ENCODE data around the gene NAPG. TPM values are rescaled to one million over a fixed set of nuclear protein-coding genes. Genes with fewer than 3 reads are reported as not detected.
"Not testable (repeated sequence)": the region's sequence is repeated elsewhere in the genome, so short reads cannot be mapped to it uniquely, and the experiment has no call there.

The NAPG gene
- total RNA-seq, 1 experiment from 2014 or later: 38.3 TPM

DNA sequence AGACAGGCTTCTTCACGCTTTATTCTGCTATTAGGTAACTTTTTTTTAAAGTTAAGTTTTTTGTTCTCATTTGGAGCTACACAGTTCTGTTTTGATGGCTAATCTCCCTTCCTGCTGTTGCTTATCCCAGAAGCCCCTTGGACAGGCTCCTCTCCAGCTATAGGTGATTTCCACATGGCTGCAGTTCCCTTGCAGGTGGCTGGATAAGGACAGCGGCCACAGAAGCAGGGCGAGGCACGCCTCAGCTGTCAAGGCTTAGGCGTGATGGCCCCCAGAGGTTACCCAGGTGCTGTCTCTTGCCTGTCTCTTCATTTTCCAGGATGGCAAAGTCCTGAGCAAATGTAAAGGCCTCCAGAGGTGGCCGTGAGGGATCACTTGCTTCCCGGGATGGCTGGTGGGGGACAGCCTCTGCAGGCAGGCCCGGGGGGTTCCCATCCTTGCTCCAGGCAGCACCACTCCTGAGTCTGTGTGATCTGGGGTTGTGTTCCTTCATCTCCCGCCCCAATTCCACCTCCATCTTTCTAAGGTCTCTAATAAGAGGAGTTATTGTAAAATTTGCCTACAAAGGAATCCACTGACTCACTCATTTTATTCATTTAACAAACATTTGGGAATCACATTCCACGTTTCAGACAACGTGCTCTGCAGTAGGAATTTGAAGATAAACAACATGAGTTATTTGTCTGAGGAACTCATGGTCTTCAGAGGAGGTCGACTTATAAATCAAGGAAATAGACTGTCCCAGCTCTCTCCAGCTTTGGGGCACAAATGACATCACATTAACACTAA is 53.4 kb downstream of the NAPG start:
- no peak for DNase-seq (ENCODE audit: low read depth)

DNA sequence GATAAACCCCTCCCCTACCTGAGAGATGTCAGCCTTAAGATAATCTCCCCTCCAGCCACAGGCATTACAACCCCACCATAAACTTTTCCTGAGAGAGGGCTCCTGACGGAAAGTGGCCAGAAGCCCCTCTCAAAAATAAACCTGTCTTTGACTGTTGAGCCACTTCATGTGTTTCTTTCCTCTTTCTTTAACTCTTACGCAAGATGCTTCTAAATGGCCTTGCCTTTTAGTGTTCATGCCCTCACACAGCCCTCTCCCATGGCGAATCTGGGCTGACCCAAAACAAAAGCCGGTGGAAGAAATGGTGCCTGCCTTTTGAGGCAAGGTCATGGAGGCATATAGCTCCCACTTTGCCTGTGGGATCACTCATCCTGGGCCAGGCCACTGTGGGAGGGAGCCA is 54.4 kb downstream of the NAPG start:
- DNase-seq (ENCODE audit: low read depth): no peak

DNA sequence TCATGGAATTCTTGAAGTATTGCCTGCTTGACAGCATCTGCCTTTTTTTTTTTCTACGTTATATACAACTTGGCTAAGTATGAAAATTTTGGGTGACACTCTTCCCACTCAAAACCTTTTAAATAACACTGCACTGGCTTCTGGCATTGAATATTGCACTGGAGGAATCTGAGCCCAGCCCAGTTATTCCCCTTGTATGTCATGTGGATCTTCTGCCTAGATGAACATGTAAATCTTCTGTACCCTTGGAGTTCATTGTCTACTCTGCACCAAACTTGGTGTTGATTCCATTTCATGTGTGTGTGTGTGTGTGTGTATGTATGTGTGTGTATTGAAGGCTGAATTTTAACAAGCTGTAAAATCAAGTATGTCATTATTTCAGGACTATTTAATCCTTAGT is 59.4 kb downstream of the NAPG start:
- DNase-seq (ENCODE audit: low read depth): no peak

DNA sequence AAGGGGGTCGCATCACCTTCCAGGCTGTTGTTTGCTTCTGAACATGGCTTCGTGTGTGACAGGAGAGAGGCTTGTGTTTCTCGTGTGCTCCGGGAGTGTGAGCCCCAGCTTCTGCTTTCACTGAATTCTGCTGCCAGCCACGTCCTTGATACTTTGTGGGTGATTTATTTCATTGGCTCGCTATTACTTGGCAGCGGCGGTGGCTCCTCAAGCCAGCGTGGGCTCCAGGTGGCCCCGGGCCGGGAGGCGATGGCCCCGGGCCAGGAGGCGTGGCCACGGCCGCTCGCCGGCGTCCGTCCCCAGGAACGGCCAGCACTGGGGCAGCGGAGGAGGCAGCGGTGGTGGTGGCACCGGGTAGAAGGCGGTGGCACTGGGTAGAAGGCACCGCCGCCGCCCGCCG is 63.1 kb downstream of the NAPG start:
- no peak for DNase-seq (ENCODE audit: low read depth)

DNA sequence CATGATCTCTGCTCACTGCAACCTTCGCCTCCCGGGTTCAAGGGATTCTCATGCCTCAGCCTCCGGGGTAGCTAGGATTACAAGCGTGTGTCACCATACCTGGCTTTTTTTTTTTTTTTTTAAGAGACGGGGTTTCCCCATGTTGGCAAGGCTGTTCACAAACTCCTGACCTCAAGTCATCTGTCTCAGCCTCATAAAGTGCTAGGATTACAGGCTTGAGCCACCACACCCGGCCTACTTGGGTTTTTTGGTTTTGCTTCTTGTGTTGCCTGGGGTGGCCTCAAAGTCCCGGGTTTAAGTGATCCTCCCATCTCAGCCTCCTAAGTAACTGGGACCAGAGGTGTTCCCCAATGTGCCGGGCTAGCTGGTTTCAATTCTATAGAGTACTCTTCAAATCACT is 64.6 kb downstream of the NAPG start:
- no peak for DNase-seq (ENCODE audit: low read depth)

DNA sequence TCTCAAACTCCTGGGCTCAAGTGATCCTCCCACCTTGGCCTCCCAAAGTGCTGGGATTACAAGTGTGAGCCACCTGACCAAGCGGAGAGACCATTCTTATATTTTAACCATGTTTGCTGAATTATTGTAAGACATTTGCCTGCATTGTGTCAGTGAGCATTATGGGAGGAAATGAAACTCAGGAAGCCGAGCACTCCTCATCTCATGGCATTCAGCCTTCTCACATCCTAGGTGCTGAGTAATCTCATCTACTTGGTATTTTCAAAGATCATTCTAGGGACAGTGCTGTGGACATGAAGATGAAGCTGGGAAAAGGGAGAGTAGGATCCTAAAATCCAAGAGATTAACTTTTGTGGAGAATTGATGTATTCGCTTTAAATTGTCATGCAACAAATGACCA is 66.1 kb downstream of the NAPG start:
- no peak for DNase-seq (ENCODE audit: low read depth)

DNA sequence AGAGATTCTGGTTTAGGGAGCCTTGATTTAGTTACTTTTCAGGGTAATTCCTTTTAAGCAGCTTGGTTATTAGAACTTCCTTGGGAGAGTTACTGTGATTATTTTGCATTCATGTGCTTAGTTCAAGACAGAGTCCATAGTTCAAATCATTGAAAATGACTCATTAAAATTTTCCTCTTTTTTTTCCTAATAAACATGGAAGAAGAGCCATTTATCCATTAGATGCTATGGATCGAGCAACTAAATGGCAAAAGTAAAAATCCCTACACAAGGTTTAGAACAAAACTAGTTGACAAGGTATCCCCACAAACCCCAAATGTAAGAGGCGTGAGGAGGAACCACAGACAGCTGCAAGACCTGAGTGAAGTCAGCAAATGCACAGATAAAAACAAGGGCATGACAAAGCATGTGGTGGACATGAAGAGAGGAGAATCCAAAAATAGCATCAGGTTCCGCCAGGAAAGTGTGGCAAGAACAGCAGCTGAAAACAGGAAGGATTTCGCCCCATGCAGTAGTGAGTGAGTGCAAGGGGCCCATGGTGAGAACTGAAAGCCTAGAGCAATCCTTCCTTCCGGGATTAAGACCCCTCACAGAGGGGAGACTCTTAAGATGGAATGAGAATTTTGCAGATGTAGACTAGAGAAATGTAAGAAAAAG is 67.7 kb downstream of the NAPG start:
- DNase-seq (ENCODE audit: low read depth): not testable (repeated sequence)

DNA sequence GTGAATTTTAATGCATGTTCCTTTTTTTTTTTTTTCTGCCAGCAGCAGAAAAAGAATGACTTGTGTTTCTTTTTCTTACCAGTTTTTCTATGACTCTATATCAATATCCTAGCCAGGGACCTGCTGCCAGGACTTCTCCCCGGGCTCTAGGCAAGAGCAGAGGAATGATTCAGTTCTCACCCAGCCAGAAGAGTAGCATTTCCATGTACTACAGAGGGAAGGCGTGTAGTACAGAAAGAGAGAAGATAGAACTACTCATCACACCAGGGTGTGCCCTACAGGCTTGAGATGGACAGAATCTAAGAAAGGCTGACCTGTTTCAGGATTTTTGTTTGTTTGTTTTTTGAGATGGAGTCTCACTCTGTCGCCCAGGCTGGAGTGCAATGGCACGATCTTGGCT is 70.1 kb downstream of the NAPG start:
- DNase-seq (ENCODE audit: low read depth): not testable (repeated sequence)

DNA sequence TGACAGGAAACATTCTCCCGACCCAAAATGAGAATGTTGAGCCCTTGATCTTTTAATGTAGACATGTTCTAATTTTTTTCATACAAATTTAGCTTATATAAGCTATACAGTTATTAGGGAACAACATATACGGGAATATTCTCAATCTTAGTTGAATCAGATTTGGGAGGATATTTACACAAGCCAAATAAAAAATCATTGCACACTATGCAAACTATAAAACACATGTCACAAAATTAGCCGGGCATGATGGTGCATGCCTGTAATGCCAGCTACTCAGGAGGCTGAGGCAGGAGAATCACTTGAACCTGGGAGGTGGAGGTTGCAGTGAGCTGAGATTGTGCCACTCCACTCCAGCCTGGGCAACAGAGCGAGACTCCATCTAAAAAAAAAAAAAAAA is 71.9 kb downstream of the NAPG start:
- not testable (repeated sequence) for DNase-seq (ENCODE audit: low read depth)

DNA sequence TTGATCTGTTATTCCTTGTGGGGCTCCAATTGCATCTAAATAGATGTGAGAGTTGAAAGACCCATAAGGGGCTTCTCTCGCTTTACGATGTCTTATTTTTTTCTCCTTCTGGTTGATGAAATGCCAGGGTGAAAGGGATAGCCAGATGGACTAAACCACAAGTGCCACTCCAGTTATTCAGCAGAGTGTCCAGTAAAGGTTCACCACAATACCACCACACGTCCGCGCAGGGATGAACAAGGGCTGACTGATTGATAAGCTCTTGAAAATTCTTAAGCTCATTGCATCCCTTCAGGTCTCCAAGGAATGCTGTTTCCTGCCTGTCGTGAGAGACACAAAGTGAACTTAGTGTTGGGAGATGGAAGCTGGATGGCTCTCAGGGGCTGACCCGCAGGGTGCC is 74.9 kb downstream of the NAPG start:
- DNase-seq (ENCODE audit: low read depth): not testable (repeated sequence)

Other genes with a start within 250 kb of the NAPG start
- gene APCDD1, start 71.4 kb upstream of the NAPG start, total RNA-seq (2014; rRNA removed; shearing (Covaris generic)): 1.6 and 4.7 TPM in 2 replicates